ENCODE measurements around the gene TXNRD3. TPM values are rescaled to one million over a fixed set of nuclear protein-coding genes. Genes with fewer than 3 reads are reported as not detected.

Gene TXNRD3
- 1 to 10 TPM; 1.8 to 2.5 TPM for total RNA-seq

- POLR2A ChIA-PET, result no interaction called here
- CTCF ChIA-PET, result interaction anchor here (0.6 to 0.7 kb wide), 3 partner anchors 35 to 468 kb away, joined by 3 read pairs; no protein-coding TSS in a partner anchor
Observed at GRCh38 chr3:126654571-126655383, at the start of gene TXNRD3. TXNRD3 (minus strand) TSS chr3:126655124.

DNA sequence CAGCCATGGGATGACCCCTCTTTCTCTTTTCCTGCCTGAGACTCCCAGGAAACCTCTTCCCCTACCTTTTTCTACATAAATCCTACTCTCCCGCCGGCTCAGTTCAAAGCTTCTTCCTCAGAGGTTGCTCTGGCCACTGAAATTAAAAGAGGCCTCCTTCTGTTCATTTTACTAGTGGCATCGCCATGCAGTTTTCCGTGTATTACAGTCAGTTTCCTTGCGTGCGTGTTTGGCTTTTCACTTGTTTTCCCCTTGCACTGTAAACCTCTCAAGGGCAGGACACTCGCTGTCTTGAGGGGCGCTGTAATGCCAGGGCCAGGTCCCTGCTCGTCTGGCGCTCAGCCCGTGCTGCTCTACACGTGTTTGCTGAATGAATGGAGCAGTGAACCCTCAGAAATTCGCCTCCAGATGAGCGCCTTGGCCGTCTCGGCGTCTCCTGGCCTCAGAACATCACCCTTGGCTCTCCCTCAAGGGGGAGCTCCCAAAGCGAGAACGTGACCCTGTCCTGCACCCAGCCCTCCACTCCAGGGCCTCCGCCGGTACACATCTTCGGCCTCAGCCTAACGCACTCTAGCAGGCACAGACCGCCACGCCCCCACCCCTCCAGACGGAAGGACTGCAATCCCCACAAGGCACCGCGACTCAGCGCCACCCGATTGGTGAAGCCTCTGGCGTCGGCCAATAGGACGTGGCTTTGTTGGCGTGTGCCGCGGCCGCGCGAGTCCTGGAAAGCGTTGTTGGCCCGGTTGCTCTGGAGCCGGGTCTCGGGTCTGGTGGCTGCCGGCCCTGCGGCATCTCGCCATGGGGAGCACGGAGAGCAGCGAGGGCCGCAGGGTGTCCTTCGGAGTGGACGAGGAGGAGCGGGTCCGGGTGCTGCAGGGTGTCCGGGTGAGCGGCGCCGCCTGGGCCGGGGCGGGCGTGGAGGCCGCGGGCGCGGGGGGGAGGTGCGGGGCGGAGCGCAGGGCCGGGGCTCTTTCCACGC is 48.9 kb upstream of the TXNRD3 start, which contains the start of gene CHCHD6:
CHCHD6 (plus strand) TSS at position 729 of the 982 bp plus-strand sequence; CDS start at position 802, 73 bp downstream.
- POLR2A ChIA-PET, result interaction anchor here (0.7 kb wide), 1 partner anchor 276 kb away, joined by 3 read pairs; no protein-coding TSS in a partner anchor
- CTCF ChIA-PET, result interaction anchor here (1.1 kb wide), 1 partner anchor 24 kb away, joined by 3 read pairs; no protein-coding TSS in a partner anchor

DNA sequence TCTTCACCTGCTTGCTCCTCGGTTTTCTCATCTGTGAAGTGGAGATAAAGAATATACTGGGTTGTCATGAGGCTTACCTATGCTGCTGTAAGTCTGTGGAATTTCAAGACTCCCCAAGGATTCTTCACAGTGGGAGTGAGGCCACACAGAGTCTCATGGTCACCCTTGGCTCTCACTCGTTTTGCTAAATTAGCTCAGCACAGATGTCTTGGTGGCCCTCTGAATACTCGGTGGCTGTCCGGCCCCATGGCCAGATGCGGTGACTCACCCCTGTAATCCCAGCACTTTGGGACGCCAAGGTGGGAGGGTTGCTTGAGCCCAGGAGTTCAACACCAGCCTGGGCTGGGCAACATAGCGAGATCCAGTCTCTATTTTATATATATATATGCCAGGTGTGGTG is 44.1 kb upstream of the TXNRD3 start:
- ChIA-PET CTCF (no interaction called here), POLR2A (no interaction called here)

DNA sequence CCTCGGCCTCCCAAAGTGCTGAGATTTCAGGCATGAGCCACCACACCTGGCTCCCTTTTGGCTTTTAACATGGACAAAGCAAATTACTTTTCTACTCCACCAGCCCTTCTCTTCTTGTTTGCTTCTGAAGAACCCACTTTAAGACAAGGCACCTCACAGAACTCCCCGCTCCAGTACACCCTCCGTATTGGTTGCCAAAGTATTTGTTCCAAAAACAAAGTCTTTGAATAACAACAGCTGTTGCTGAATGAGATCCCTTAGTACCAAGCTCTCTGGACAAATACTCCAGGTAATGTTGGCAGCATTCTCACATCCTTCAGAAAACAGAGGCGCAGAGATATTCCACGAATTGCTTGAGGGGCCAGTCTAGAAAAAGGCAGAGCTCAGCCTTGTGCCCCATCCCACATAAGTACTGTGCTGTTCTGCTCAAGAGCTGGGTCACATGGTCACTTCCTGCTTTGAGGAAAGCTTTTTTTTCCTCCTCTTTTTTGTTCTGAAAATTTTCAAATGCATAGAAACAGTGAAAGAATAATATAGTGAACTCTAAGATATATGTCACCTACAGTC is 41.9 kb upstream of the TXNRD3 start:
- ChIA-PET POLR2A (no interaction called here), CTCF (no interaction called here)

DNA sequence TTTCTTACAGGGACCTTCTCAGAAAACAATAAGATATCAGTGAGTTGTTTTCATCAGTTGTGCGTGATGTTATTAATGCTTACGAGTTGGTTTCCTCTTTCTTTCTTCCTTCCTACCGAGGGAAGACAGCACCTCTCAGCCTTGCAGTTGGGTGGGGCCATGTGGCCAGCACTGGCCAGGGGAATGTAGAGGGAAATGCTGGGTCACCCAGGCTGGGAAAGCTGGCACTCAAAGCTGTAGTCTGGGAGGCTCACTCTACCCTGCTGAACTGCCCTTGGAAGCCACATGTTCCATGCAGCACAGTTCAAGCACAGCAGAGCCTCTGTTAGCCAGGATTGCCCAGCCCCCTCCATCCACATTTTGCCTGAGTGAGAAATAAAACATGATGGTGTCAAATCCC is 39.0 kb upstream of the TXNRD3 start:
- CTCF ChIA-PET, result no interaction called here

DNA sequence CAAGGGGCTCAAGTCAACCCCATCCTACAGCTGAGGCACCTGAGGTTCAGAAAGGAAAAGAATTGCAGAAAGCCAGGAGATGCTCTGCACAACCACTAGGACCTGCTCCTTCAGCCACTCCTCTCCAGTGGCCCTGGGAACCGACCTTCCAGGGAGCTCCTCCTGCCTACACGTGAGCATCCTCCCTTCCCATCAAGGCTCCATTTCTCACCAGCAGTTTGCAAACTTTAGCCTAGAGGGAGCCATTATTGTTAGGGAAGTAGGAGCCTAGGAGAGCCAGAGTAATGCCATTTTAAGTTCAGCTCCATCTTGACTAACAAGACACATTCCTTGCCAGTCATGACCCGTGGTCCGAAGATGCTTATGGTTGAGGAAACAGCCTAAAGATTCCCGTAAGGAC is 37.9 kb upstream of the TXNRD3 start:
- ChIA-PET CTCF (no interaction called here), POLR2A (no interaction called here)

More for the DNA sequence above, 39.0 kb upstream of the TXNRD3 start:
- POLR2A ChIA-PET, result no interaction called here

DNA sequence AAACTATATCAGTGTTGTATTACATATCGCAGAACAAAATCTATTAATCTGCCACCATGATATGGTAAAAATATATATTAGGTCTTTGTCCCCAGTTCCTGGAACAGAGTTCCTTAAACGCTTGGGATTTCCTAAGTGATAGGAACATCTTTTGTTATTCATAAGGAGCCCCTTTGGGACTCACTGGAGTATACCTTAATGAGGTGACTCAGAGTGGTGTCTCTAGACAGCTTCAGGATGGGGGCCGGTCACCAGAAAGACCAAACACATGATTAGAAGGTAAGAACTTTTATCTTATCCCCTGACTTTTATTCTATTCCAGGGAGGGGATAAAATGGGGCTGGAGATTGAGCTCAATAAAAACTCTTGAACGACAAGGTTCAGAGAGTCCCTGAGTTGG is 36.8 kb upstream of the TXNRD3 start:
- CTCF ChIA-PET, result interaction anchor here (2.8 kb wide), 1 partner anchor 12 kb away, joined by 9 read pairs; no protein-coding TSS in a partner anchor

GRCh38 chr3:126685493-126685892 is 30.6 kb upstream of the TXNRD3 start:
- CTCF ChIA-PET, result no interaction called here
- POLR2A ChIA-PET, result no interaction called here

More for the DNA sequence above, 36.8 kb upstream of the TXNRD3 start:
- POLR2A ChIA-PET, result no interaction called here

DNA sequence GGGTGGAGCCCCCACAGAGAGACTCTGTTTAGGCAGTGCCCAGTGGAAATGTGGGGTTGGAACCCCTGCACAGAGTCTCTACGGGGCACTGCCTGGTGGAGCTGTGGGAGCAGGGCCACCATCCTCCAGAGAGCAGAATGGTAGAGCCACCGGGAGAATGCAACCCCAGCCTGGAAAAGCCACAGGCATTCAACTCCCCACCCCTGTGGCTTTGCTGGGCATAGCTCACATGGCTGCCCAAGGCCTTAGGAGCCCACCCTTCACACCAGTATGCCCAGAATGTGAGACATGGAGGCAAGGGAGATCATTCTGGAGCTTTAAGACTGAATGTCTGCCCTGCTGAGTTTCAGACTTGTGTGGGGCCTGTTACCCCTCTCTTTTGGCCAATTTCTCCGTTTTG is 30.1 kb upstream of the TXNRD3 start:
- CTCF ChIA-PET, result no interaction called here
- POLR2A ChIA-PET, result no interaction called here

DNA sequence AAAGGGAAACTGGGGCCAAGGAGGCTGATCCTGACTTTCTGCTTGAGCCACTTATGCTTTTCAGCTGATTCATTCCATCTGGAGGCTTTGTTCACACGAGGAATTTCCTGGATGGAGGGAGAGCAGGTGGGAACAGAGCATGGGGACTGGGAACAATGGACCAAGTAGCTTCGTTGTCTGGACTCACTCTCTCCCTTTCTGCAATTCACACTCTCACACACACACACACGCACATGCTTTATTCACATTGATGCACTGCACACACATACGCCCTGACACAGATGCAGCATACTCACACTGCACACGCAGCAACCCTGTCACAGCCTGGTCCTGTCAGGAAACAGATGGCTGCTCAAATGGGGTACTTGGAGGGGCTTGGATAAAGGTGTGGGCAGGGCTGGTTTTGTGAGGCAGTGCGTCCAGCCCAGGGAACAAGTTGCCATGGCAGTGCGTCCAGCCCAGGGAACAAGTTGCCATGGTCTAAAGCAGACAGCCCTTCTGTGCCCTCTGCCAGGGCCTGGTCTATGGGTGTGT is 29.4 kb upstream of the TXNRD3 start:
- POLR2A ChIA-PET, result no interaction called here
- CTCF ChIA-PET, result interaction anchor here (0.6 to 1.8 kb wide), 2 partner anchors 400 to 864 kb away, joined by 4 to 5 read pairs; no protein-coding TSS in a partner anchor

DNA sequence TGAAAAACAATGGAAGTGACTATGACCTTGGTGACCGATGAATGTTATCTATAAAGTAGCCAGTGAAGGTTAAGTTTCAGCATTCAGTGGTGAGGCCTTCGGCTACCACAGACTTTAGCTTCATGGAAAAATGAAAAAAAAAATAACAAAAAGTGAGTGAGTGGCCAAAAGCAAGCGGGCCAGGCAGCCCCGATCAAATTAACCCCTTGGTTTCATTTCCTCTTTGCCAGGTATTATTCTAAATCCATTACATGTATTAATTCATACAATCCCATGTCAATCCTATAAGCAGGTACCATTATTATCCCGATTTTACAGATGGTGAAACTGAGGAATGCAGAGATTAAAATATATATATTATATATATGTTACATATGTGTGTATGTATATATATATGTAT is 28.1 kb upstream of the TXNRD3 start:
- ChIA-PET POLR2A (no interaction called here), CTCF (interaction anchor here (1.8 kb wide), 1 partner anchor 865 kb away, joined by 5 read pairs; no protein-coding TSS in a partner anchor)

GRCh38 chr3:126682009-126682408 is 27.1 kb upstream of the TXNRD3 start:
- ChIA-PET CTCF (no interaction called here), POLR2A (no interaction called here)

- POLR2A ChIA-PET, result no interaction called here
Observed at GRCh38 chr3:126680667-126681055, 25.7 kb upstream of the TXNRD3 start.

GRCh38 chr3:126679831-126680666 is 25.1 kb upstream of the TXNRD3 start:
- ChIA-PET CTCF (interaction anchor here (0.7 to 2.1 kb wide), 15 partner anchors 9 to 870 kb away, joined by 3 to 9 read pairs (median 3); no protein-coding TSS in a partner anchor), POLR2A (no interaction called here)

More at GRCh38 chr3:126680667-126681055, 25.7 kb upstream of the TXNRD3 start:
- CTCF ChIA-PET, result interaction anchor here (0.7 to 2.1 kb wide), 6 partner anchors 10 to 867 kb away, joined by 3 to 9 read pairs (median 4); no protein-coding TSS in a partner anchor

GRCh38 chr3:126679318-126679751 is 24.4 kb upstream of the TXNRD3 start:
- ChIA-PET CTCF (interaction anchor here (0.7 to 2.1 kb wide), 18 partner anchors 9 to 870 kb away, joined by 3 to 9 read pairs (median 3); partner anchors contain the start of gene CHST13), POLR2A (no interaction called here)

GRCh38 chr3:126678693-126679317 is 23.9 kb upstream of the TXNRD3 start:
- POLR2A ChIA-PET, result no interaction called here

DNA sequence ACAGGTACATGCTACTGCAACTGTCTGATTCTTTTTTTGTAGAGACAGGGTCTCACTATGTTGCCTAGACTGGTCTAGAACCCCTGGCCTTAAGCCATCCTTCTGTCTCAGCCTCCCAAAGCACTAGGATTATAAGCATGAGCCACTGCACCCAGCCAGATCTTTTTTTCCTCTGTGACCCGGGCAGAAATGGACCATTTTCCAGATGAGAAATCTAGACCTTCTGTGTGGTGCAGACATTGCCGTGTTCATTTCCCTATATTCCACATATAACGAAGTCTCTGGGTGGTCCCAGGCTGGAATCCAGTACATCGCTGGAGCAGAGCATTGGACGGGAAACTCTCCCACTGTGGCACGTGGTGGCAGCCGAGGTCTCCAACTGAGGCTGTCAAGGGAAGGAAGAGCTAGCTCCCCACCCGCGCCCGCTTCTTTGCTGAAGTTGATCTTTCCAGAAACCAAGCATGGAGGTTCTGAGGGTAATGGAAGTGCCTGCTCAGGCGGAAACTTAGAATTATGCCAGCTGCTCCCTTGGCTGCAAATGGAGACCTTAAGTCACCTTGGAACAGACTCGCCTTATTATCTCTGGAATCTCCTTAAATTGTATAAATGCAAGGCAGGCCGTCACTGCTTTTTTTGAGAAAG is 23.1 kb upstream of the TXNRD3 start:
- CTCF ChIA-PET, result interaction anchor here (1.6 to 1.8 kb wide), 2 partner anchors 154 to 869 kb away, joined by 3 to 4 read pairs; partner anchors contain the start of gene CHST13
- POLR2A ChIA-PET, result no interaction called here

More at GRCh38 chr3:126678693-126679317, 23.9 kb upstream of the TXNRD3 start:
- CTCF ChIA-PET, result interaction anchor here (0.7 to 2.1 kb wide), 12 partner anchors 8 to 868 kb away, joined by 3 to 9 read pairs (median 4); partner anchors contain the start of gene CHST13

Measured in activated CD8-positive, alpha-beta memory T cell treated with anti-CD3 and anti-CD28 coated beads for 36 hours (primary cell).